ENCODE measurements around the gene ZNF821. TPM values are rescaled to one million over a fixed set of nuclear protein-coding genes. Genes with fewer than 3 reads are reported as not detected.

ZNF821 gene
- total RNA-seq, 1 experiment from 2014 or later: 6.4 TPM

DNA sequence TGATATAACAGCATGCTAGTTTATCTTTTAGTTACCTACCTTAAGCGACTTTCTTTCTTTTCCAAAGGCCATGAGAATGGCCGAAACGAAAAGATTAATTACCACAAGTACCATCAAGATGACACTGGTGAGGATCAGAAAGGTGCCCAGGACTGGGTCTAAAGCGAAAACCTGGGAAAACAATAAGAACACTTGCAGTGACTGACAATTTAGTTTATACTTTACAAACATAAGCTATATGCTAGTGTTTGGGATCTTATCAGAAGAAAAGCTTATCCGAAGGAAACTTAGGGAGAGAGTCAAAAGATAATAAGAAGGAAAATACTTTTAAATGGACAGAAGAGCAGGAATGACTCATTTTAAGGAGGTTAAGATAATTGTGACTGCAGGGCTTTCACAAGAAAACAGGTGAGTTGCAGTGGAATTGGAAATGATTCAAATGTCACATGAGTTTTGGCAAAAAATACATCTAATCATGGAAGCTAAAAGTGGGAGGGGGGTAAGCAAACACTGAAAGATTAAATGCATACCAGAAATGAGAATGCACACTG is 46.1 kb upstream of the ZNF821 start:
- Histone ChIP-seq H3K9me3 (ENCODE audit: control insufficient read depth, insufficient read depth, low read depth, low read length) (no peaks in the 10 kb centered on the region), H3K27ac (ENCODE audit: low read length) (no peak overlapping the region), H3K4me1 (ENCODE audit: control insufficient read depth, insufficient read depth, low read length) (peaks cover 13% of the 10 kb centered on the region), H3K4me3 (ENCODE audit: low read depth in 2 of 2, low read length in 2 of 2) (no peak overlapping the region), H3K27me3 (ENCODE audit: control insufficient read depth, insufficient read depth, low read length) (no peaks in the 10 kb centered on the region), H3K36me3 (ENCODE audit: control insufficient read depth, insufficient read depth, low read length) (peaks cover 15% of the 10 kb centered on the region)
- no peak for ATAC-seq
- no TSS peak for BruUV-seq (replicated peaks)
- TF ChIP-seq TCF7L2 (IDR thresholded peaks at IDR 0.05; ENCODE audit: low read depth, low read length) (no peak), POLR2AphosphoS5 (IDR thresholded peaks at IDR 0.05; ENCODE audit: low read depth, low read length) (no peak), SIN3A (IDR thresholded peaks at IDR 0.05; ENCODE audit: borderline replicate concordance, insufficient read depth, low read depth, low read length) (no peak)
- TF ChIP-seq, protein P1, sequence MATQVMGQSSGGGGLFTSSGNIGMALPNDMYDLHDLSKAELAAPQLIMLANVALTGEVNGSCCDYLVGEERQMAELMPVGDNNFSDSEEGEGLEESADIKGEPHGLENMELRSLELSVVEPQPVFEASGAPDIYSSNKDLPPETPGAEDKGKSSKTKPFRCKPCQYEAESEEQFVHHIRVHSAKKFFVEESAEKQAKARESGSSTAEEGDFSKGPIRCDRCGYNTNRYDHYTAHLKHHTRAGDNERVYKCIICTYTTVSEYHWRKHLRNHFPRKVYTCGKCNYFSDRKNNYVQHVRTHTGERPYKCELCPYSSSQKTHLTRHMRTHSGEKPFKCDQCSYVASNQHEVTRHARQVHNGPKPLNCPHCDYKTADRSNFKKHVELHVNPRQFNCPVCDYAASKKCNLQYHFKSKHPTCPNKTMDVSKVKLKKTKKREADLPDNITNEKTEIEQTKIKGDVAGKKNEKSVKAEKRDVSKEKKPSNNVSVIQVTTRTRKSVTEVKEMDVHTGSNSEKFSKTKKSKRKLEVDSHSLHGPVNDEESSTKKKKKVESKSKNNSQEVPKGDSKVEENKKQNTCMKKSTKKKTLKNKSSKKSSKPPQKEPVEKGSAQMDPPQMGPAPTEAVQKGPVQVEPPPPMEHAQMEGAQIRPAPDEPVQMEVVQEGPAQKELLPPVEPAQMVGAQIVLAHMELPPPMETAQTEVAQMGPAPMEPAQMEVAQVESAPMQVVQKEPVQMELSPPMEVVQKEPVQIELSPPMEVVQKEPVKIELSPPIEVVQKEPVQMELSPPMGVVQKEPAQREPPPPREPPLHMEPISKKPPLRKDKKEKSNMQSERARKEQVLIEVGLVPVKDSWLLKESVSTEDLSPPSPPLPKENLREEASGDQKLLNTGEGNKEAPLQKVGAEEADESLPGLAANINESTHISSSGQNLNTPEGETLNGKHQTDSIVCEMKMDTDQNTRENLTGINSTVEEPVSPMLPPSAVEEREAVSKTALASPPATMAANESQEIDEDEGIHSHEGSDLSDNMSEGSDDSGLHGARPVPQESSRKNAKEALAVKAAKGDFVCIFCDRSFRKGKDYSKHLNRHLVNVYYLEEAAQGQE (IDR thresholded peaks at IDR 0.05; ENCODE audit: insufficient read depth in 1 of 2, low read depth in 2 of 2, low read length in 1 of 2): no peak
- TF ChIP-seq, protein P2, sequence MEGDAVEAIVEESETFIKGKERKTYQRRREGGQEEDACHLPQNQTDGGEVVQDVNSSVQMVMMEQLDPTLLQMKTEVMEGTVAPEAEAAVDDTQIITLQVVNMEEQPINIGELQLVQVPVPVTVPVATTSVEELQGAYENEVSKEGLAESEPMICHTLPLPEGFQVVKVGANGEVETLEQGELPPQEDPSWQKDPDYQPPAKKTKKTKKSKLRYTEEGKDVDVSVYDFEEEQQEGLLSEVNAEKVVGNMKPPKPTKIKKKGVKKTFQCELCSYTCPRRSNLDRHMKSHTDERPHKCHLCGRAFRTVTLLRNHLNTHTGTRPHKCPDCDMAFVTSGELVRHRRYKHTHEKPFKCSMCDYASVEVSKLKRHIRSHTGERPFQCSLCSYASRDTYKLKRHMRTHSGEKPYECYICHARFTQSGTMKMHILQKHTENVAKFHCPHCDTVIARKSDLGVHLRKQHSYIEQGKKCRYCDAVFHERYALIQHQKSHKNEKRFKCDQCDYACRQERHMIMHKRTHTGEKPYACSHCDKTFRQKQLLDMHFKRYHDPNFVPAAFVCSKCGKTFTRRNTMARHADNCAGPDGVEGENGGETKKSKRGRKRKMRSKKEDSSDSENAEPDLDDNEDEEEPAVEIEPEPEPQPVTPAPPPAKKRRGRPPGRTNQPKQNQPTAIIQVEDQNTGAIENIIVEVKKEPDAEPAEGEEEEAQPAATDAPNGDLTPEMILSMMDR (IDR thresholded peaks at IDR 0.05): no peak
- DNase-seq (ENCODE audit: low read depth, low spot score): no peak
- CTCF ChIA-PET: no interaction called here
- intact Hi-C loops (cut with micrococcal nuclease; ENCODE audit: unreplicated experiment): no loop called here
- POLR2A ChIA-PET: no interaction called here
- in situ Hi-C loops (cut with HindIII; ENCODE audit: low pct_unique_long_range_greater_than_20kb, low sequenced_read_pairs): no loop called here

- intact Hi-C loops (cut with micrococcal nuclease; ENCODE audit: unreplicated experiment) (no loop called here), in situ Hi-C loops (cut with HindIII; ENCODE audit: low pct_unique_long_range_greater_than_20kb, low sequenced_read_pairs) (no loop called here)
- no peaks in the 10 kb centered on the region for H3K27me3 ChIP-seq (ENCODE audit: control insufficient read depth, insufficient read depth, low read length)
- H3K4me1 ChIP-seq (ENCODE audit: control insufficient read depth, insufficient read depth, low read length): peaks cover 13% of the 10 kb centered on the region
- H3K9me3 ChIP-seq (ENCODE audit: control insufficient read depth, insufficient read depth, low read depth, low read length): no peaks in the 10 kb centered on the region
- no peak overlapping the region for H3K4me3 ChIP-seq (ENCODE audit: low read depth in 2 of 2, low read length in 2 of 2)
- ChIA-PET POLR2A (interaction anchor here (0.6 kb wide), 1 partner anchor 29 kb away, joined by 4 read pairs; no protein-coding TSS in a partner anchor), CTCF (no interaction called here)
- no TSS peak for BruUV-seq (replicated peaks)
- no peak overlapping the region for H3K27ac ChIP-seq (ENCODE audit: low read length)
- TF ChIP-seq TCF7L2 (IDR thresholded peaks at IDR 0.05; ENCODE audit: low read depth, low read length) (no peak), SIN3A (IDR thresholded peaks at IDR 0.05; ENCODE audit: borderline replicate concordance, insufficient read depth, low read depth, low read length) (no peak), POLR2AphosphoS5 (IDR thresholded peaks at IDR 0.05; ENCODE audit: low read depth, low read length) (no peak)
- TF ChIP-seq, protein P2 (IDR thresholded peaks at IDR 0.05): no peak
- TF ChIP-seq, protein P1 (IDR thresholded peaks at IDR 0.05; ENCODE audit: insufficient read depth in 1 of 2, low read depth in 2 of 2, low read length in 1 of 2): no peak
- DNase-seq (ENCODE audit: low read depth, low spot score) (no peak), ATAC-seq (no peak)
- peaks cover 16% of the 10 kb centered on the region for H3K36me3 ChIP-seq (ENCODE audit: control insufficient read depth, insufficient read depth, low read length)
Observed at GRCh38 chr16:71929048-71929447, 45.1 kb upstream of the ZNF821 start.
